ENCODE measurements around the gene PARP4. TPM values are rescaled to one million over a fixed set of nuclear protein-coding genes. Genes with fewer than 3 reads are reported as not detected.
"Not testable (repeated sequence)": the region's sequence is repeated elsewhere in the genome, so short reads cannot be mapped to it uniquely, and the experiment has no call there.

PARP4 gene
- total RNA-seq, 1 experiment from 2014 or later, result 57.3 TPM

- DNase-seq (ENCODE audit: low spot score), result no peak
Observed at GRCh38 chr13:24452044-24452443, 60.5 kb downstream of the PARP4 start.

- no peak for DNase-seq (ENCODE audit: low spot score)
Observed at GRCh38 chr13:24450530-24450929, 62.0 kb downstream of the PARP4 start.

- DNase-seq (ENCODE audit: low spot score), result not testable (repeated sequence)
Observed at GRCh38 chr13:24444851-24445250, 67.7 kb downstream of the PARP4 start.

GRCh38 chr13:24443366-24443765 is 69.2 kb downstream of the PARP4 start:
- DNase-seq (ENCODE audit: low spot score), result no peak

- DNase-seq (ENCODE audit: low spot score), result not testable (repeated sequence)
Observed at GRCh38 chr13:24426045-24426444, 86.5 kb downstream of the PARP4 start.

GRCh38 chr13:24419668-24420067 is 92.9 kb downstream of the PARP4 start:
- peak; percentile 2 for DNase-seq (ENCODE audit: low spot score)

- no peak for DNase-seq (ENCODE audit: low spot score)
Observed at GRCh38 chr13:24407844-24408243, 104.7 kb downstream of the PARP4 start.

GRCh38 chr13:24406524-24406923 is 106.1 kb downstream of the PARP4 start:
- DNase-seq (ENCODE audit: low spot score), result no peak

GRCh38 chr13:24396821-24397220 is 115.8 kb downstream of the PARP4 start:
- no peak for DNase-seq (ENCODE audit: low spot score)

GRCh38 chr13:24392972-24393371 is 119.6 kb downstream of the PARP4 start:
- no peak for DNase-seq (ENCODE audit: low spot score)

GRCh38 chr13:24391771-24392683 is 120.6 kb downstream of the PARP4 start:
- not testable (repeated sequence) for DNase-seq (ENCODE audit: low spot score)

GRCh38 chr13:24390795-24391194 is 121.8 kb downstream of the PARP4 start:
- DNase-seq (ENCODE audit: low spot score), result not testable (repeated sequence)

- no peak for DNase-seq (ENCODE audit: low spot score)
Observed at GRCh38 chr13:24389506-24389905, 123.1 kb downstream of the PARP4 start.

GRCh38 chr13:24388743-24389142 is 123.8 kb downstream of the PARP4 start:
- DNase-seq (ENCODE audit: low spot score), result not testable (repeated sequence)

- DNase-seq (ENCODE audit: low spot score), result no peak
Observed at GRCh38 chr13:24386816-24387708, 125.5 kb downstream of the PARP4 start.

- no peak for DNase-seq (ENCODE audit: low spot score)
Observed at GRCh38 chr13:24385902-24386301, 126.7 kb downstream of the PARP4 start.

GRCh38 chr13:24384946-24385345 is 127.6 kb downstream of the PARP4 start:
- not testable (repeated sequence) for DNase-seq (ENCODE audit: low spot score)

GRCh38 chr13:24384091-24384490 is 128.5 kb downstream of the PARP4 start:
- DNase-seq (ENCODE audit: low spot score), result not testable (repeated sequence)

GRCh38 chr13:24381541-24382265 is 130.9 kb downstream of the PARP4 start:
- peak; percentile 10 for DNase-seq (ENCODE audit: low spot score)

GRCh38 chr13:24380881-24381280 is 131.7 kb downstream of the PARP4 start:
- not testable (repeated sequence) for DNase-seq (ENCODE audit: low spot score)

- DNase-seq (ENCODE audit: low spot score), result not testable (repeated sequence)
Observed at GRCh38 chr13:24380227-24380626, 132.4 kb downstream of the PARP4 start.

- not testable (repeated sequence) for DNase-seq (ENCODE audit: low spot score)
Observed at GRCh38 chr13:24371273-24371672, 141.3 kb downstream of the PARP4 start.
